GM12878 (cell line): ENCODE measurements around the gene APOC1. TPM values are rescaled to one million over a fixed set of nuclear protein-coding genes. Genes with fewer than 3 reads are reported as not detected.

Experiments used
- ATAC-seq: fragments of 200-7000 bp; cut with Tn5 transposase; 3 replicates; pipeline ENCODE4 v1.9.1; 2020; ENCODE audit warnings: mild to moderate bottlenecking, moderate library complexity
- BruUV-seq: library from RNA; stranded (reverse); fragments of 400-500 nt; replicated peaks from 2 replicates; lab custom pipeline; 2021; lab: Mats Ljungman, UMichigan
- CTCF ChIA-PET: fragments of 300-600 bp; sonication (Branson Sonifier 250); formaldehyde crosslinking; extraction: SDS; loops from one replicate; lab custom pipeline; 2021; ENCODE audit warnings: inconsistent platforms; lab: Yijun Ruan, JAX
- POLR2A ChIA-PET: fragments of 350-600 bp; formaldehyde crosslinking; extraction: SDS; loops from one replicate; lab custom pipeline; 2021; ENCODE audit warnings: inconsistent platforms; lab: Charles Lee
- RAD21 ChIA-PET: fragments of 300-600 bp; sonication (Branson Sonifier 250); formaldehyde crosslinking; loops from one replicate; lab custom pipeline; 2023; ENCODE audit warnings: antibody characterized with exemption; ENCODE audit not compliant: unreplicated experiment; lab: Charles Lee
- SMC1A ChIA-PET: fragments of 300-600 bp; sonication (Branson Sonifier 250); formaldehyde crosslinking; loops from one replicate; lab custom pipeline; 2023; ENCODE audit not compliant: unreplicated experiment, uncharacterized antibody; lab: Charles Lee
- DNase-seq: peaks from one replicate; pipeline ENCODE4 v3.0.0-alpha.2; 2011; ENCODE audit warnings: low read depth, low spot score
- FAIRE-seq: peaks from 3 replicates; lab custom pipeline; 2011; peaks lifted over from hg19 to GRCh38; lab: Jason Lieb, UNC
- H2AFZ ChIP-seq: 2 replicates; pipeline ENCODE4 v1.6.0; 2011; ENCODE audit warnings: low read depth, low read length, control low read depth; ENCODE audit not compliant: control insufficient read depth
- H3K27ac ChIP-seq: 2 replicates; pipeline ENCODE4 v1.5.1; 2011; ENCODE audit warnings: control low read depth; ENCODE audit not compliant: control insufficient read depth, insufficient read depth
- H3K27me3 ChIP-seq, 2 experiments: replicated peaks in 1 of 2; 2 replicates each; pipeline versions ENCODE4 v1.6.0 to v1.6.1; 2011; ENCODE audit warnings: low read length in 1 of 2; ENCODE audit not compliant: control insufficient read depth in 2 of 2, insufficient read depth in 2 of 2
- H3K36me3 ChIP-seq, 2 experiments: 2 replicates each; pipeline ENCODE4 v1.5.1; 2011; ENCODE audit warnings: low read length in 1 of 2; ENCODE audit not compliant: control insufficient read depth in 2 of 2, insufficient read depth in 2 of 2
- H3K4me1 ChIP-seq: 2 replicates; pipeline ENCODE4 v1.6.1; 2011; ENCODE audit warnings: mild to moderate bottlenecking, low read length, moderate library complexity, mixed read lengths; ENCODE audit not compliant: control insufficient read depth, insufficient read depth
- H3K4me2 ChIP-seq: 2 replicates; pipeline ENCODE4 v1.6.0; 2011; ENCODE audit warnings: control low read depth; ENCODE audit not compliant: control insufficient read depth, insufficient read depth
- H3K4me3 ChIP-seq: fragments of 200-600 bp; sonication (generic); 2 replicates; pipeline ENCODE4 v1.5.1; 2016
- H3K79me2 ChIP-seq: 2 replicates; pipeline ENCODE4 v1.6.0; 2011; ENCODE audit warnings: low read length; ENCODE audit not compliant: control insufficient read depth, insufficient read depth
- H3K9ac ChIP-seq: 2 replicates; pipeline ENCODE4 v1.8.0; 2011; ENCODE audit warnings: low read length, control low read depth, mixed read lengths; ENCODE audit not compliant: control insufficient read depth, insufficient read depth
- H3K9me3 ChIP-seq: replicated peaks from 3 replicates; pipeline ENCODE4 v1.5.1; 2011; ENCODE audit warnings: mild to moderate bottlenecking, low read length; ENCODE audit not compliant: control insufficient read depth, insufficient read depth
- H4K20me1 ChIP-seq: 2 replicates; pipeline ENCODE4 v1.6.0; 2011; ENCODE audit not compliant: control insufficient read depth, insufficient read depth
- CREM ChIP-seq: IDR thresholded peaks from 2 replicates; pipeline ENCODE4 v1.6.1; 2014; ENCODE audit warnings: antibody characterized with exemption, low read depth
- EED ChIP-seq: sonication (generic); IDR thresholded peaks from 2 replicates; pipeline ENCODE4 v1.6.1; 2016; ENCODE audit warnings: antibody characterized with exemption, low read depth
- EGR1 ChIP-seq, 2 experiments: IDR thresholded peaks; 1 replicate in 1 of 2; 2 replicates in 1 of 2; pipeline ENCODE4 v1.6.1; 2011 to 2012; ENCODE audit warnings: low read depth in 2 of 2, low read length in 2 of 2, borderline replicate concordance in 1 of 2, mild to moderate bottlenecking in 1 of 2, moderate library complexity in 1 of 2
- GATAD2B ChIP-seq: fragments of 450-650 bp; conservative IDR thresholded peaks from 2 replicates; pipeline ENCODE4 v1.6.1; 2017; ENCODE audit warnings: low read depth, mild to moderate bottlenecking, moderate library complexity
- IKZF1 ChIP-seq: fragments of 450-650 bp; conservative IDR thresholded peaks from 2 replicates; pipeline ENCODE4 v1.6.1; 2017; ENCODE audit warnings: antibody characterized with exemption, mild to moderate bottlenecking
- JUNB ChIP-seq: IDR thresholded peaks from 2 replicates; pipeline ENCODE4 v1.6.1; 2016; ENCODE audit warnings: antibody characterized with exemption, mild to moderate bottlenecking
- MEF2B ChIP-seq: fragments of 450-650 bp; IDR thresholded peaks from 2 replicates; pipeline ENCODE4 v1.6.1; 2018; ENCODE audit warnings: mild to moderate bottlenecking, moderate library complexity; ENCODE audit not compliant: partially characterized antibody, poor library complexity, severe bottlenecking
- MXI1 ChIP-seq: fragments of 150-350 bp; IDR thresholded peaks from 2 replicates; pipeline ENCODE4 v1.6.1; 2011; ENCODE audit warnings: low read depth, mild to moderate bottlenecking, inconsistent platforms, low read length, improper control_type of control experiment
- MYB ChIP-seq: fragments of 150-350 bp; IDR thresholded peaks from 2 replicates; pipeline ENCODE4 v1.6.1; 2014; ENCODE audit warnings: mild to moderate bottlenecking, low read depth, low read length, borderline replicate concordance
- POU2F2 ChIP-seq: IDR thresholded peaks from 3 replicates; pipeline ENCODE4 v1.6.1; 2011; ENCODE audit warnings: low read depth, mild to moderate bottlenecking, low read length, borderline replicate concordance
- RAD21 ChIP-seq: IDR thresholded peaks from 2 replicates; pipeline ENCODE4 v1.6.1; 2011; ENCODE audit warnings: mild to moderate bottlenecking, low read depth, low read length, moderate library complexity; ENCODE audit not compliant: insufficient read depth
- RAD51 ChIP-seq: fragments of 450-650 bp; IDR thresholded peaks from 2 replicates; pipeline ENCODE4 v1.6.1; 2016; ENCODE audit warnings: moderate library complexity, mild to moderate bottlenecking, inconsistent platforms
- SMAD1 ChIP-seq: fragments of 450-650 bp; IDR thresholded peaks from 2 replicates; pipeline ENCODE4 v1.6.1; 2018; ENCODE audit warnings: mild to moderate bottlenecking, low read depth; ENCODE audit not compliant: partially characterized antibody
- SPI1 ChIP-seq: IDR thresholded peaks from 2 replicates; pipeline ENCODE4 v1.6.1; 2011; ENCODE audit warnings: low read depth, mild to moderate bottlenecking, low read length, moderate library complexity, borderline replicate concordance; ENCODE audit not compliant: insufficient read depth
- YY1 ChIP-seq: IDR thresholded peaks from 2 replicates; pipeline ENCODE4 v1.6.1; 2011; ENCODE audit warnings: low read depth, mild to moderate bottlenecking, low read length
- ZSCAN29 ChIP-seq: fragments of 450-650 bp; IDR thresholded peaks from 2 replicates; pipeline ENCODE4 v1.6.1; 2017; ENCODE audit warnings: mild to moderate bottlenecking, moderate library complexity
- WGBS: methylation state at CpG from one replicate; pipeline ENCODE4 v1.1.6; 2016; ENCODE audit warnings: low lambda C conversion rate; ENCODE audit not compliant: insufficient replicate concordance, insufficient coverage; ENCODE audit errors: missing lambda C conversion rate; 5-methylcytosine and 5-hydroxymethylcytosine counted together
- in situ Hi-C: fragments of 300-500 bp; cut with MboI; formaldehyde crosslinking; loops from 9 replicates; pipeline ENCODE4 v1.14.3; 2018; ENCODE audit warnings: mixed read lengths
- intact Hi-C: fragments of 100-400 bp; cut with micrococcal nuclease; formaldehyde crosslinking; loops from one replicate; pipeline ENCODE4 v1.14.2; 2022; ENCODE audit not compliant: unreplicated experiment
- polyA plus RNA-seq, 11 experiments: library from polyadenylated mRNA; depleted of rRNA in 4 of 11; unstranded in 6 of 11; stranded (reverse) in 5 of 11; fragments of >200 nt; fragmentation: Nextera tagmentation in 4 of 11; fragmentation: Illumina TruSeq in 1 of 11; extraction: Ambion mirVana in 4 of 11; extraction: Trizol in 1 of 11; gene quantifications; 1 replicate in 1 of 11; 2 replicates in 10 of 11; pipeline versions ENCODE4 v1.2.1 to v1.2.3, GENCODE V29; 2011 to 2016; ENCODE audit warnings: inconsistent platforms in 2 of 11, missing spikeins in 2 of 11, low read depth in 1 of 11
- total RNA-seq, 4 experiments: library from RNA; depleted of rRNA in 3 of 4; stranded (reverse); fragments of >200 nt in 3 of 4; fragmentation: Illumina TruSeq in 1 of 4; extraction: Trizol in 1 of 4; gene quantifications; 2 replicates each; pipeline versions ENCODE4 v1.2.1 to v1.2.3, GENCODE V29; 2013 to 2021
- TF ChIP-seq, protein P1 (sequence below): IDR thresholded peaks from 2 replicates; pipeline ENCODE4 v1.6.1; 2012; ENCODE audit warnings: low read depth, low read length, improper control_type of control experiment
- TF ChIP-seq, protein P2 (sequence below): IDR thresholded peaks from 2 replicates; pipeline ENCODE4 v1.6.1; 2012; ENCODE audit warnings: low read depth, low read length, improper control_type of control experiment
- TF ChIP-seq, protein P3 (sequence below): IDR thresholded peaks from 2 replicates; pipeline ENCODE4 v1.6.1; 2011; ENCODE audit warnings: borderline replicate concordance, low read depth, mild to moderate bottlenecking, moderate library complexity, mixed read lengths, low read length; ENCODE audit not compliant: insufficient read depth; ENCODE audit errors: extremely low read length
- TF ChIP-seq, protein P4 (sequence below): IDR thresholded peaks from 2 replicates; pipeline ENCODE4 v1.6.1; 2011; ENCODE audit warnings: low read depth, low read length, improper control_type of control experiment, borderline replicate concordance

The APOC1 gene
- total and polyA plus RNA-seq, 10 of the 15 experiments (the other 5 are each of a cell fraction or from before 2014, with no cell fraction given), result 0.73 to 4.0 (median 2.6) TPM

DNA sequence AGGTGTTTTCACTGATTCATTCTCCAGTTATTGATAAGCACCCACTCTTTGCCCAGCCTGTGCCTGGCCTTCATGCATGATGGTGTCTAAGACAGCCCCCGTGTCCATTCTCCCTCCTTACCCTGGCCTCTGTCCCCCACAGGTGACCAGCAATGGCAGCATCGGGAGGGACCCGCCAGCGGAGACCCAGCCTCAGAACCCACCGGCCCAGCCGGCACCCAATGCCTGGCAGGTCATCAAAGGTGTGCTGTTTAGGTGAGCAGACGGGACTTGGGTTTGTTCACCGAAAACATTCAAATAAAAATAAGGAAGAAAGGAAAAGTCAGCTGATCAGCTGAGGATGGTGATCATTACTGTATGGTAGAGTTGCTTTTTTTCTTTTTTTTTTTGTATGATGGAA is 47.4 kb downstream of the APOC1 start:
- no peak for TF ChIP-seq MYB
- no peak for TF ChIP-seq MXI1
- no peak for TF ChIP-seq GATAD2B
- TF ChIP-seq CREM, result no peak
- no peak for TF ChIP-seq RAD21
- no peak for TF ChIP-seq EGR1 (IDR thresholded peaks at IDR 0.05; ENCODE audit: borderline replicate concordance in 1 of 2, low read depth in 2 of 2, low read length in 2 of 2)
- TF ChIP-seq EED, result no peak
- TF ChIP-seq, protein P1, sequence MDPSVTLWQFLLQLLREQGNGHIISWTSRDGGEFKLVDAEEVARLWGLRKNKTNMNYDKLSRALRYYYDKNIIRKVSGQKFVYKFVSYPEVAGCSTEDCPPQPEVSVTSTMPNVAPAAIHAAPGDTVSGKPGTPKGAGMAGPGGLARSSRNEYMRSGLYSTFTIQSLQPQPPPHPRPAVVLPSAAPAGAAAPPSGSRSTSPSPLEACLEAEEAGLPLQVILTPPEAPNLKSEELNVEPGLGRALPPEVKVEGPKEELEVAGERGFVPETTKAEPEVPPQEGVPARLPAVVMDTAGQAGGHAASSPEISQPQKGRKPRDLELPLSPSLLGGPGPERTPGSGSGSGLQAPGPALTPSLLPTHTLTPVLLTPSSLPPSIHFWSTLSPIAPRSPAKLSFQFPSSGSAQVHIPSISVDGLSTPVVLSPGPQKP, result no peak
- no peak for TF ChIP-seq POU2F2
- TF ChIP-seq RAD51, result no peak
- TF ChIP-seq YY1, result no peak
- TF ChIP-seq ZSCAN29, result no peak
- TF ChIP-seq JUNB, result no peak
- TF ChIP-seq MEF2B, result no peak
- TF ChIP-seq, protein P2, sequence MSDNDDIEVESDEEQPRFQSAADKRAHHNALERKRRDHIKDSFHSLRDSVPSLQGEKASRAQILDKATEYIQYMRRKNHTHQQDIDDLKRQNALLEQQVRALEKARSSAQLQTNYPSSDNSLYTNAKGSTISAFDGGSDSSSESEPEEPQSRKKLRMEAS, result no peak
- TF ChIP-seq, protein P3, sequence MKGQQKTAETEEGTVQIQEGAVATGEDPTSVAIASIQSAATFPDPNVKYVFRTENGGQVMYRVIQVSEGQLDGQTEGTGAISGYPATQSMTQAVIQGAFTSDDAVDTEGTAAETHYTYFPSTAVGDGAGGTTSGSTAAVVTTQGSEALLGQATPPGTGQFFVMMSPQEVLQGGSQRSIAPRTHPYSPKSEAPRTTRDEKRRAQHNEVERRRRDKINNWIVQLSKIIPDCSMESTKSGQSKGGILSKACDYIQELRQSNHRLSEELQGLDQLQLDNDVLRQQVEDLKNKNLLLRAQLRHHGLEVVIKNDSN, result no peak
- no peak for TF ChIP-seq SPI1
- TF ChIP-seq SMAD1, result no peak
- TF ChIP-seq, protein P4, sequence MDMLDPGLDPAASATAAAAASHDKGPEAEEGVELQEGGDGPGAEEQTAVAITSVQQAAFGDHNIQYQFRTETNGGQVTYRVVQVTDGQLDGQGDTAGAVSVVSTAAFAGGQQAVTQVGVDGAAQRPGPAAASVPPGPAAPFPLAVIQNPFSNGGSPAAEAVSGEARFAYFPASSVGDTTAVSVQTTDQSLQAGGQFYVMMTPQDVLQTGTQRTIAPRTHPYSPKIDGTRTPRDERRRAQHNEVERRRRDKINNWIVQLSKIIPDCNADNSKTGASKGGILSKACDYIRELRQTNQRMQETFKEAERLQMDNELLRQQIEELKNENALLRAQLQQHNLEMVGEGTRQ, result no peak
- no peak for TF ChIP-seq IKZF1
- TF ChIP-seq, all 136 proteins: peak for 0
- CTCF ChIA-PET, result interaction anchor here (0.8 to 4.1 kb wide), 2 partner anchors 10 to 190 kb away, joined by 3 to 25 read pairs; no protein-coding TSS in a partner anchor
- SMC1A ChIA-PET, result interaction anchor here (0.6 to 1.7 kb wide), 3 partner anchors 10 to 87 kb away, joined by 3 to 6 read pairs (median 4); no protein-coding TSS in a partner anchor
- 86% methylated on average over 8 of the region's 8 CpGs for WGBS
- Histone ChIP-seq H3K9ac (no peak overlapping the region), H3K27me3 (no peaks in the 10 kb centered on the region), H3K9me3 (no peaks in the 10 kb centered on the region), H3K4me2 (no peak overlapping the region), H3K4me1 (peaks cover 14% of the 10 kb centered on the region), H3K79me2 (peaks cover 40% of the 10 kb centered on the region), H4K20me1 (no peaks in the 10 kb centered on the region), H3K36me3 (peaks cover 9 to 11% of the 10 kb centered on the region in 2 experiments), H3K4me3 (no peak overlapping the region), H3K27ac (no peak overlapping the region), H2AFZ (no peak overlapping the region)
- ATAC-seq (no peak), FAIRE-seq (no peak), DNase-seq (no peak)
- BruUV-seq, result no TSS peak
- POLR2A ChIA-PET, result interaction anchor here (0.6 to 0.7 kb wide), 2 partner anchors 22 to 29 kb away, joined by 4 to 5 read pairs; no protein-coding TSS in a partner anchor
- RAD21 ChIA-PET, result interaction anchor here (0.7 to 1.3 kb wide), 2 partner anchors 16 to 238 kb away, joined by 3 to 4 read pairs; partner anchors contain the start of gene APOC2
- intact Hi-C loops, result no loop called here
- in situ Hi-C loops, result no loop called here
